Mucosa of gallbladder (tissue), 1 donor: ENCODE measurements around the gene GLDN. TPM values are rescaled to one million over a fixed set of nuclear protein-coding genes. Genes with fewer than 3 reads are reported as not detected.
A peak's percentile ranks its signal among the peaks of the same experiment; 100 is the strongest.

Source experiments
- DNase-seq: peaks from one replicate; pipeline ENCODE4 v3.0.0-alpha.2; 2020; ENCODE audit warnings: low spot score
- total RNA-seq: library from RNA; stranded (reverse); gene quantifications from one replicate; pipeline ENCODE4 v1.2.1, GENCODE V29; 2021
- donor health status: DM: no; HTN: no; CAD: no.

The GLDN gene
- 20.7 TPM for total RNA-seq

- DNase-seq: no peak
These were observed at the start of gene GLDN for GRCh38 chr15:51341366-51342226. Gene GLDN, plus strand, starts transcription at chr15:51341655. Its CDS starts 30 bp downstream, at chr15:51341685.

DNA sequence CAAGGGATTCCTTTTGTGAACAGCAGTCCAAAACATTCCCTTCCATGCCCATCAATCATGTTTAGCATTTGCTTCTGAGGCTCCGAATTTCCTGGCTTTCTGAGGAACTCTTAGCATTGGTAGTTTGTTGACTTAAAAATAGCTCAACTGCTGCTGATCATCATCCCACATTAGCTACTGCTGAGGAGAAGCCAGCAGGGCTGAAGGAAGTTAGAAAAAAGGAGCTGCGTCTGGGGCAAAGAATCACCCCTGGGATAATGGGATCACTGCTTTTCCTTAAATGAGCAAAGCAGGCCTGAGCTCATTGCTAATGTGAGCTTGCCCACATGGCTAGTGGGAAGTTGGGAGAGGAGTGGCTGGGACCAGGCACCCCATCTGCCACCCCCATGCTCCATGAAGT is 42.8 kb upstream of the GLDN start:
- no peak for DNase-seq

GRCh38 chr15:51299187-51300015 is 42.1 kb upstream of the GLDN start:
- DNase-seq: no peak

- DNase-seq: no peak
These were observed 39.0 kb upstream of the GLDN start for GRCh38 chr15:51302480-51302879.

DNA sequence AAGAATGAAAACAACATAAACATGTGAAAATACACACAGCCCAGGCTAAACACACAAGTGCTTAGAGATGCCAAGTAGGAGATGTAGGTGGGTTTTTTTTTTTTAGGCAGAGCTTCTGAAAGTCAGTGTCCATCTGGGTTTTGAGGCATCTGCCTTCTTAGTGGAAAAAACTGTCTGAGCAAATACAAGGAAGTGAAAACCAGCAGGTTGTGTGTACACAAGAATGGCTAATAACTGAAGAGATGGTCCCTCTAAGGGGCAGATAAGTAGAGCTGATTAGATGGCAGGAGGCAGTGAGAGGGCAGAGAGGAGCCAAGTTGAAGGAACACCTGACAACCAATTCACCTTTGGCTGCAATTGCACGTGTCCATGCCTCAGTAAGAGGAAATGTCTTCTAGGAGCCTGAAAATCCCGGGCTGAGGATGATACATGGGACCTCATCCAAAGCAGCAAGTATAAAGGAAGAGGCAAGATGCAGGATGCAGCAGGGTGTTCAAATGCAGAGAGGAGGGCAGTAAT is 37.9 kb upstream of the GLDN start:
- no peak for DNase-seq

DNA sequence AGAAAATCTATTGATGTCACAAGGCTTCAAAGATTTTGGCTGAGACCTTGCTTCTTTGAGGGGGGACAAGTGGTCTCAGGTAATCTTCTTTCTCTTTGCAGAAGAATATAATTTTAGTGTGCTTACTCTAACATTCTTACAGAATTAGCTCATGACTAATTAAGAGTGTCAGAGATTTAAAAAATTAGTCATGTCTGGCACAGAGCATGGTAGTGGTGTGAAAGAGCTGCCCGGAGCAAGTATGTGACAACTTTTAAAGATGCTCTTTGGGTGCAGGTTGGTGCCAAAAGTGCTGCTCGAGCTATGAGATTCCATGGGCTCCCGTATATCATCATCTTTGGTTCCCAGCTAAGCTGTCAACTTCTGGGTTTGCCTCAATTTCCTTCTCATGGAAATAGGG is 34.1 kb upstream of the GLDN start:
- no peak for DNase-seq

DNA sequence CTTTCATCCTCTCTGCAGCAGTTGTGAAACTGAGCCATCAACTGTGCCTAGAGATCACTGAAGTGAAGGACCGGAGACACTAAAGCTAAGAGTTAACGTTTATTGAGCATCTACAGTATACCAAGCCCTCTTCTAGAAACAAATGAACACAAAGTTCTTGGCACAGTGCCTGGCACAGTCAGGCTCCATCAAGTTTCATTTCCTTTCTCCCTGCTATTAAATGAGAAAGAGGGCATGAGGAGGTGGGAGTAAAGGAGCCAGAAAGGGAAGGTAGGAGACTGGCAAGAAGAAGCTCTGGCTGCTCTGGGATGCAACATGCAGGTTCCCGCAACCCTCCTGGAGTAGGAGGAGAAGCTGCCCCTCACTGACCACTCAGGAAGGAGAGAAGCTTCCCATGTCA is 33.6 kb upstream of the GLDN start:
- DNase-seq: no peak

GRCh38 chr15:51310064-51310463 is 31.4 kb upstream of the GLDN start:
- DNase-seq: peak; percentile 27

DNA sequence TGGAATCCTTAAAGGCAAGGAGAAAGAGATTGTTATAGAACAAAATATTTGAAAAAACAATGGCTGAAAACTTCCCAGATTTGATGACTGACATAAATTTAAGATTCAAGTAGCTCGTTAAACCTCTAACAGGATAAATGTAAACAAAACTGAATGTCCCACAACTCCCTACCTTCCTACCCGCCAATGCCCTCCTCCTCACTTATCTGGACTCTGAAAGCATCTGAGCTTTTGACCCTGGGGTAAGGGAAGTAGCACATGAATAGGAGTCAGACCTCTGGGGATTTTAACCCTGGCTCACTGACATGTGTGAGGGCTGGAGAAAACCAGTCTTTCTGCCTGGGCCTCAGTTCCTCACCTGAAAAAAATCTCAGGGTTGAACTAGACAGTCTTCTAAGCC is 29.9 kb upstream of the GLDN start:
- no peak for DNase-seq

GRCh38 chr15:51312166-51313073 is 29.0 kb upstream of the GLDN start:
- no peak for DNase-seq

GRCh38 chr15:51313074-51313393 is 28.4 kb upstream of the GLDN start:
- DNase-seq: no peak

DNA sequence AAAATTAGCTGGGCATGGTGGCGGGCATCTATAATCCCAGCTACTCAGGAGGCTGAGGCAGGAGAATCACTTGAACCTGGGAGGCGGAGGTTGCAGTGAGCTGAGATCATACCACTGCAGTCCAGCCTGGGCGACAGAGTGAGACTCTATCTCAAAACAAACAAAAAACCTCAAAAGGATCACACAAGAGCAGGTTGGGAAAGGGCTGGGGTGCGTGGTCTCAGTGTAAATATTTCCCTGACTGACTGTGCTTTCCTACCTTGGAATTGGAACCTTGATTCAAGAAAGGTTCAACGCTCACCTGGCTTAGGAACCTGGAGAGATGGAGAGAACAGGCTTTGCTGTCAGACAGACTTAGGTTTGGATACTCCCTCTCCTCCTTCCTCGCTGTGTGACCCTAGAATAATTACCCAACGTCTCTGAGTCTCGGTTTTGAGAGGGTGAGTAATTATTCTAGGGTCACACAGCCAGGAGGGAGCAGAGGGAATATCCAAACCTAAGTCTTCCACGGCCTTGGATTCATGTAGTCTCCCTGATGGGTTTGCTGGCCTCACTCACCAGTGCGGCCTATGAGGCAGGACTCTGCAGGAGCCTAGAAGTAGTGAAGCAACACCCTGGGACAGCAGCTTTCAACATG is 27.7 kb upstream of the GLDN start:
- no peak for DNase-seq

DNA sequence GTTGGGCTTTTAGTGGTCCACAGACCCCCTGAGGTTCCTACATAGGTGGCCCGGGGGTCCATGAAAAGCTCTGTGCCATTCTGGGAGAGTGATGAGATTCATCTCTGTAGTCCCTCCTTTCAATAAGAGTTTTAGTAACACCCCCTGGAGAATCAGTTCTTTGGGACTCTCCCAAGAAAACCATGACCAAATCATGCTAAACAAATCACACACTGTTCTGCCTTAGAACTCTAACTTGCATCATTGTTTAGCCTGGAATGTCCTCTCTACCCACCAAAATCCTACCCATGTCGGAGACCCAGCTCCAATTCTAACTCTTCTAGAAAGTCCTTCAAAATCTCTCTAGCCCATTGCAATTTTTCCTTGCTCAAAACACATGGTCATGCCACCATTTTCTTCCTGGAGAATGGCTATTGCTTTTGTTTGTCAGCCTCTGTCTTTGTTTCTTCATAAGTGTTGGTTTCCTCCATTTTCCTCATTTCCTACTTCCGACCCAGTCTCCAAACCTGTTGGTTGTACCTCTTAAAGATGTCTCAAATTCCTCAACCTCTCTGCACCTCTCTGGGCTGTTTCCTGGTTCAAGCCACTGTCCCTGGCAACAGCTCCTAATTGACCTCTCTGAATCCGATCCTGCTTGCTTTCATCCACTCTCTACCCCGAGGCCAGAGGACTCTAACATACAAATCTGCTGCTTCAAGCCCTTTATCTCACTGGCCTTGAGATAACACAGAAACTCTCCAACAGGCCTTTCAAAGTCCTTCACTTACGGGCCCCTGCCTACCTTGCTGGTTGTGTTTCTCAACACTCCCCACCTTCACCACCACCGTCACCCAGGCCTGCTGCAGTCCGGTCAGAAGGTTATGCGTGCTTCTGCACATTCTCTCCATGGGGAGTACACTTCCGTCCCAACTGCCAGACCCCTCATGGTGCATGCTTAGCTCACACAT is 26.8 kb upstream of the GLDN start:
- DNase-seq: no peak

DNA sequence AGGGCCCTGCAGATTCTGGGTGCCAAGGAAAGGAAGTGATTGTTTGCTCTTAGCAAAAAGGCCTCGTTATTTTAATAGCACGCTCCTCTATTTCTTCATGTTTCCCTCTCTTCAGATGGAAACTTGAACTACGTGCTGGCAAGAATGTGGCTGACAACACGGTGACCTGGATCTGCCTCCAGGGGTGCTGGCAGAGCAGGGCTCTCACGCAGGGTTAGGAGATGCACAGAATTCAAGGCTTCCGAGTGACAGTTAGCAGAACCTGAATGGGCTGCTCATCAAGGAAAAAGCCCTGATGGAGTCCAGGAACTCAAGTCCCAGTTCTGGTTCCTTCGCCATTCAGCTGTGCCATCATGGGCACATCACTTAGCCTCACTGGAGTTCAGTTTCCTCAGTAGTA is 25.7 kb upstream of the GLDN start:
- DNase-seq: no peak

DNA sequence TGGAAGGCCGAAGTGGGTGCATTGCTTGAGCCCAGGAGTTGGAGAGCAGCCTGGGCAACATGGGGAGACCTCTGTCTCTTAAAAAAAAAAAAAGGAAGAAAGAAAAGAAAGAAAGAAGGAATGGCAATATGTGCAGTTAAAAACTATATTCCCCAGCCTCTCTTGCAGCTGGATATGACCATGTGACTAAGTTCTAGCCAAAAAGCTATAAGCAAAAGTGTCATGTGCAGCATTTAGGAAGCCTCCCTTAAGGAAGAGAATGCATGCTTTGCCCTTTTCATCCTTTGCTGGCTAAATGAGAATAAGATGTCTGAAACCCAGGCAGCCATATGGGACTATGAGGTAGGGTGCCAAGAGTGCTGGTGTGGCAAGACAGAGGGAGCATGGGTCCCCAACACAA is 24.8 kb upstream of the GLDN start:
- no peak for DNase-seq

DNA sequence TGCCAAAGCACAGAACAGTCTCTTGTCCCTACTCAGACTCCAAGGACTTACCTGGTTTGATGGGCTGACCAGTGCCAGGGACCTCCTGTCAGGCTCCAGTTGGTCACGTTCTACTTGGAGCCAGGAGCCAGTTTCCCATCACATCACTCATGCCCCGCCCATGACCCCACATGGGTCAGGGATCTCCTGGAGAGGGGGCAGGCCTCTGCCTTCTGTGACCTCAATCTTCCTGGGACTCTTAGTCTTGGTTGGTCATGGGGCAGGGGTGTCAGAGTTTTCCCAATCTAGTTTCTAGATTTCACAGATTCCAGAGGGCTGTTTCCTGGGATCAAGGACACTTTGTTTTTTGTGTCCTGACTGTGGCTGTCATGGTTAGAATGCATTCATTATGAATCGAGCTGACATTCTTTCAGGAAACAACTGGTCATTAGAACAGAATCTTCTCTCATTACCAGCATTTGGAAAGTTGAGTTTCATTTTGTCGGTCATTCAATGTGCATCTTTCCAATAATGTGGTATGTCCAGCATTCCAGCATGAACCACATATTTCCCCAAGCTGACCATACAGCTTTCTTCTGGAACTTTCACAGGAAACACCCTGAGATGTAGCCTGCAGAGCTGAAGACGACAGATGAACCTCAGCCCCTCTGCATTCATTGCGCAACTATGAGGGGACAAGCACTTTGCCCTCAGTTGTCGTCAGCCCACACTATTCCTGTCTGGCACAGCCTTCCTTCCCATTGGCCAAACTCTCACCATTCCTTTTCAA is 22.9 kb upstream of the GLDN start:
- DNase-seq: no peak

DNA sequence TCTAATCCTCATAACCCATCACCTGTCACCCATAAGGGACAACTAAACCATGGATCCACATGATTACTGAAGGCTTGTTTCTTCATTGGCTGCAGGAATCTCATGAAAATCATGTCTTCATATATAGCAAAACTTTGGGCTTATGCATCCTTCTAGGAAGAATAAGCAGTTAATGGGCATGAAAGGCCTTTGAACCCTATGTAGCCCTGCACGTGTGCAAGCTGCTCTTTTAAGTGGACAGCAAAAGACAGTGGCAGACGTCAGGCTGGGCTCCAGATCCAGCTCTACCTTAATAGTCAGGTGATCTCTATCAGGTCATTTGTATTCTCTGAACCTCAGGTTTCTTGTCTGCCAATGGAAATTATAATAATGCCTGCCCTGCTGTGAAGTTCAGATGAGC is 21.9 kb upstream of the GLDN start:
- no peak for DNase-seq

DNA sequence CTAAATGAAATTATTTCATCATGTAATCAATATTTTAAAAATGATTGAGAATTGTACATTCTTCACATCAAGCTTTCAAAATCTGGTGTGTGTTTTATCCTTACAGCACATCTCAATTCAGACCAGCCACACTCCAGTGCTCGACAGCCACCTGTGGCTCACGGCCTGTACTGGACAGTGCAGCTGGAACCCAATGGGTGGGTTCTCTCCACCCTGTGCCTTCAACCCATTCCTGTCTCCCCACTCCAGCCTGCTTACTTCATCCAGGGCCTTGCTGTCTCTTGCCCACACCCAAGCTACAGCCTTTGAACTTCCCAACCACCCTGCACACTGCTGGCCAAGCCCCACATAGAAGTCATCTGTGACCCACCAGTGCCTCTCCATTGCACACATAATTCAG is 20.6 kb upstream of the GLDN start:
- no peak for DNase-seq

DNA sequence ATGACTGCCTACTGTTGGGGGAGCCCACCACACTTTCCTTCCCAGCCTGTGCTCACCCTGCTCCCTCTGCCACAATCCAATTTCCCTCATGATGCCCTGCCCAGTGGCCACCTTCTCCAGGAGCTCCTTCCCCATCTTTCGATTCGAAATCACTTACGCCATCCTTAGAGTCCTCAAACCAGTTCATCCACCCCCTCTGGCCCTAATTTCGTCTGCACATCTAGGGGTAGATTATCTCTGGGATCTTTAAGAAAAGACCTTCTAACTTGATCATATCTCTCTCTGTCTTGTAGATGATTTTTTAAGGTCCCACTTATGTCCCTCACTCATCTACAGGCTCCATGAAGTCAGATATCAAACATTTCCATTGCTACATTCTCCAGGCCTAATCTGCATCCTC is 20.1 kb upstream of the GLDN start:
- DNase-seq: no peak
